Neural cell (in vitro differentiated cells): ENCODE measurements around the gene HOGA1. TPM values are rescaled to one million over a fixed set of nuclear protein-coding genes. Genes with fewer than 3 reads are reported as not detected.

Experiments used
- H2AFZ ChIP-seq: fragments of 200-600, 300-800 bp; sonication (generic), shearing (Covaris generic); 2 replicates; pipeline ENCODE4 v1.6.0; 2014; ENCODE audit warnings: low read depth, mild to moderate bottlenecking, antibody characterized with exemption, low read length, moderate library complexity
- H3F3A ChIP-seq: fragments of 200-600 bp; shearing (Covaris generic); 2 replicates; pipeline ENCODE4 v1.6.1; 2016; ENCODE audit warnings: mild to moderate bottlenecking, moderate library complexity, mixed read lengths, antibody characterized with exemption, low read length; ENCODE audit not compliant: insufficient read depth, poor library complexity, severe bottlenecking
- H3K27ac ChIP-seq: fragments of 200-600, 300-800 bp; sonication (generic), shearing (Covaris generic); 2 replicates; pipeline ENCODE4 v1.5.1; 2014; ENCODE audit warnings: mild to moderate bottlenecking, low read length, moderate library complexity
- H3K27me3 ChIP-seq: fragments of 300-800, 200-600 bp; sonication (generic), shearing (Covaris generic); 2 replicates; pipeline ENCODE4 v1.6.0; 2014; ENCODE audit warnings: mild to moderate bottlenecking, low read depth, low read length, moderate library complexity; ENCODE audit not compliant: insufficient read depth
- H3K36me3 ChIP-seq: fragments of 300-800, 200-600 bp; sonication (generic), shearing (Covaris generic); 2 replicates; pipeline ENCODE4 v1.5.1; 2014; ENCODE audit warnings: mild to moderate bottlenecking, antibody characterized with exemption, low read length, moderate library complexity; ENCODE audit not compliant: insufficient read depth
- H3K4me2 ChIP-seq: fragments of 300-800, 200-600 bp; sonication (generic), shearing (Covaris generic); 2 replicates; pipeline ENCODE4 v1.6.0; 2014; ENCODE audit warnings: mild to moderate bottlenecking, low read length
- H3K4me3 ChIP-seq: fragments of 300-800, 200-600 bp; sonication (generic), shearing (Covaris generic); 2 replicates; pipeline ENCODE4 v1.5.1; 2014; ENCODE audit warnings: mild to moderate bottlenecking, low read length, moderate library complexity
- H3K79me2 ChIP-seq: fragments of 200-600 bp; shearing (Covaris generic); replicated peaks from 2 replicates; pipeline ENCODE4 v1.6.0; 2014; ENCODE audit warnings: mild to moderate bottlenecking, low read length, moderate library complexity; ENCODE audit not compliant: insufficient read depth
- H3K9ac ChIP-seq: fragments of 300-800, 200-600 bp; sonication (generic), shearing (Covaris generic); 2 replicates; pipeline ENCODE4 v1.6.1; 2016; ENCODE audit warnings: mild to moderate bottlenecking, low read length, mixed read lengths
- H3K9me2 ChIP-seq: fragments of 200-600 bp; shearing (Covaris generic); 2 replicates; pipeline ENCODE4 v1.6.1; 2016; ENCODE audit warnings: mild to moderate bottlenecking, low read length, mixed read lengths; ENCODE audit not compliant: insufficient read depth
- H3K9me3 ChIP-seq: fragments of 200-600, 300-800 bp; sonication (generic), shearing (Covaris generic); 2 replicates; pipeline ENCODE4 v1.6.1; 2016; ENCODE audit warnings: mild to moderate bottlenecking, mixed run types, low read length, moderate library complexity, mixed read lengths
- H4K20me1 ChIP-seq: fragments of 200-600 bp; shearing (Covaris generic); 2 replicates; pipeline ENCODE4 v1.6.1; 2016; ENCODE audit warnings: mild to moderate bottlenecking, mixed run types; ENCODE audit not compliant: insufficient read depth
- EP300 ChIP-seq: fragments of 450-650 bp; conservative IDR thresholded peaks from 2 replicates; pipeline ENCODE4 v1.6.1; 2014; ENCODE audit warnings: antibody characterized with exemption, mild to moderate bottlenecking, moderate library complexity; ENCODE audit not compliant: poor library complexity, severe bottlenecking
- EZH2 ChIP-seq: fragments of 200-600, 300-800 bp; shearing (Covaris generic), sonication (generic); IDR thresholded peaks from 2 replicates; pipeline ENCODE4 v1.6.1; 2014; ENCODE audit warnings: antibody characterized with exemption, low read length, borderline replicate concordance, mild to moderate bottlenecking; ENCODE audit not compliant: insufficient read depth, poor library complexity, severe bottlenecking
- MXI1 ChIP-seq: fragments of 450-650 bp; conservative IDR thresholded peaks from 2 replicates; pipeline ENCODE4 v1.6.1; 2014; ENCODE audit warnings: antibody characterized with exemption, mild to moderate bottlenecking; ENCODE audit not compliant: poor library complexity, severe bottlenecking
- POLR2AphosphoS5 ChIP-seq: IDR thresholded peaks from 2 replicates; pipeline ENCODE4 v1.6.1; 2012
- RAD21 ChIP-seq: fragments of 450-650 bp; conservative IDR thresholded peaks from 2 replicates; pipeline ENCODE4 v1.6.1; 2014; ENCODE audit warnings: antibody characterized with exemption, mild to moderate bottlenecking, moderate library complexity
- SMC3 ChIP-seq: fragments of 450-650 bp; conservative IDR thresholded peaks from 2 replicates; pipeline ENCODE4 v1.6.1; 2014; ENCODE audit warnings: antibody characterized with exemption, mild to moderate bottlenecking, moderate library complexity; ENCODE audit not compliant: poor library complexity
- TAF1 ChIP-seq: IDR thresholded peaks from 2 replicates; pipeline ENCODE4 v1.6.1; 2012; ENCODE audit warnings: low read depth
- polyA plus RNA-seq: library from polyadenylated mRNA; depleted of rRNA; stranded (reverse); fragments of >200 nt; gene quantifications from 2 replicates; pipeline ENCODE4 v1.2.3, GENCODE V29; 2014
- TF ChIP-seq, protein P1 (sequence below): IDR thresholded peaks from 2 replicates; pipeline ENCODE4 v1.6.1; 2012; ENCODE audit warnings: borderline replicate concordance
- TF ChIP-seq, protein P2 (sequence below): fragments of 450-650 bp; IDR thresholded peaks from 2 replicates; pipeline ENCODE4 v1.5.1; 2014; ENCODE audit warnings: antibody characterized with exemption, mild to moderate bottlenecking, moderate library complexity; ENCODE audit not compliant: poor library complexity, severe bottlenecking

HOGA1 gene
- polyA plus RNA-seq, 1 donor from 2014 or later, result not detected

DNA sequence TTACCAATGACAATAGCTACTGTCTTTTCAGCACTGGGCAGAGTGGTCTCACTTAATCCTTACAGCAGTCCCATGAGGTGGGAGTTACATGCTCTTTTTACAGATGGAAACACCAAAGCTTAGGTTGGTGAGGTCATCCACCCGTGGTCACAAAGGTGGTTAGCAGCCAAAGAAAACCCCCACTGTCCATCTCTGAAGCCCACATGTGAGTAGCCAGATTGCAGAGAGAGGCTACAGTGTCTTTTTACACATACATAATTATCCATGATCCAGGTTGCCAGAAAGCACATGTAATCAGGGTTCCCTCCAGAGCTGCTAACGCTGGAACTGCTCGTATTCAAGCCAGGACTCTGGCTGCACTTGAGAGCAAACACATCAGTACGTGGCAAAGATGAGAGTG is 36.2 kb upstream of the HOGA1 start:
- Histone ChIP-seq H3K27ac (no peak overlapping the region), H3K9me3 (no peaks in the 10 kb centered on the region), H4K20me1 (no peaks in the 10 kb centered on the region), H3K9me2 (no peaks in the 10 kb centered on the region), H2AFZ (no peak overlapping the region), H3K4me3 (no peak overlapping the region), H3K79me2 (no peaks in the 10 kb centered on the region), H3K27me3 (no peaks in the 10 kb centered on the region), H3K36me3 (no peaks in the 10 kb centered on the region), H3F3A (no peaks in the 10 kb centered on the region), H3K9ac (no peak overlapping the region), H3K4me2 (no peak overlapping the region)
- TF ChIP-seq EZH2 (no peak), EP300 (no peak), TAF1 (no peak), RAD21 (no peak), POLR2AphosphoS5 (no peak), SMC3 (no peak), MXI1 (no peak)
- TF ChIP-seq, protein P1, sequence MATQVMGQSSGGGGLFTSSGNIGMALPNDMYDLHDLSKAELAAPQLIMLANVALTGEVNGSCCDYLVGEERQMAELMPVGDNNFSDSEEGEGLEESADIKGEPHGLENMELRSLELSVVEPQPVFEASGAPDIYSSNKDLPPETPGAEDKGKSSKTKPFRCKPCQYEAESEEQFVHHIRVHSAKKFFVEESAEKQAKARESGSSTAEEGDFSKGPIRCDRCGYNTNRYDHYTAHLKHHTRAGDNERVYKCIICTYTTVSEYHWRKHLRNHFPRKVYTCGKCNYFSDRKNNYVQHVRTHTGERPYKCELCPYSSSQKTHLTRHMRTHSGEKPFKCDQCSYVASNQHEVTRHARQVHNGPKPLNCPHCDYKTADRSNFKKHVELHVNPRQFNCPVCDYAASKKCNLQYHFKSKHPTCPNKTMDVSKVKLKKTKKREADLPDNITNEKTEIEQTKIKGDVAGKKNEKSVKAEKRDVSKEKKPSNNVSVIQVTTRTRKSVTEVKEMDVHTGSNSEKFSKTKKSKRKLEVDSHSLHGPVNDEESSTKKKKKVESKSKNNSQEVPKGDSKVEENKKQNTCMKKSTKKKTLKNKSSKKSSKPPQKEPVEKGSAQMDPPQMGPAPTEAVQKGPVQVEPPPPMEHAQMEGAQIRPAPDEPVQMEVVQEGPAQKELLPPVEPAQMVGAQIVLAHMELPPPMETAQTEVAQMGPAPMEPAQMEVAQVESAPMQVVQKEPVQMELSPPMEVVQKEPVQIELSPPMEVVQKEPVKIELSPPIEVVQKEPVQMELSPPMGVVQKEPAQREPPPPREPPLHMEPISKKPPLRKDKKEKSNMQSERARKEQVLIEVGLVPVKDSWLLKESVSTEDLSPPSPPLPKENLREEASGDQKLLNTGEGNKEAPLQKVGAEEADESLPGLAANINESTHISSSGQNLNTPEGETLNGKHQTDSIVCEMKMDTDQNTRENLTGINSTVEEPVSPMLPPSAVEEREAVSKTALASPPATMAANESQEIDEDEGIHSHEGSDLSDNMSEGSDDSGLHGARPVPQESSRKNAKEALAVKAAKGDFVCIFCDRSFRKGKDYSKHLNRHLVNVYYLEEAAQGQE, result no peak
- TF ChIP-seq, protein P2, sequence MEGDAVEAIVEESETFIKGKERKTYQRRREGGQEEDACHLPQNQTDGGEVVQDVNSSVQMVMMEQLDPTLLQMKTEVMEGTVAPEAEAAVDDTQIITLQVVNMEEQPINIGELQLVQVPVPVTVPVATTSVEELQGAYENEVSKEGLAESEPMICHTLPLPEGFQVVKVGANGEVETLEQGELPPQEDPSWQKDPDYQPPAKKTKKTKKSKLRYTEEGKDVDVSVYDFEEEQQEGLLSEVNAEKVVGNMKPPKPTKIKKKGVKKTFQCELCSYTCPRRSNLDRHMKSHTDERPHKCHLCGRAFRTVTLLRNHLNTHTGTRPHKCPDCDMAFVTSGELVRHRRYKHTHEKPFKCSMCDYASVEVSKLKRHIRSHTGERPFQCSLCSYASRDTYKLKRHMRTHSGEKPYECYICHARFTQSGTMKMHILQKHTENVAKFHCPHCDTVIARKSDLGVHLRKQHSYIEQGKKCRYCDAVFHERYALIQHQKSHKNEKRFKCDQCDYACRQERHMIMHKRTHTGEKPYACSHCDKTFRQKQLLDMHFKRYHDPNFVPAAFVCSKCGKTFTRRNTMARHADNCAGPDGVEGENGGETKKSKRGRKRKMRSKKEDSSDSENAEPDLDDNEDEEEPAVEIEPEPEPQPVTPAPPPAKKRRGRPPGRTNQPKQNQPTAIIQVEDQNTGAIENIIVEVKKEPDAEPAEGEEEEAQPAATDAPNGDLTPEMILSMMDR, result no peak

DNA sequence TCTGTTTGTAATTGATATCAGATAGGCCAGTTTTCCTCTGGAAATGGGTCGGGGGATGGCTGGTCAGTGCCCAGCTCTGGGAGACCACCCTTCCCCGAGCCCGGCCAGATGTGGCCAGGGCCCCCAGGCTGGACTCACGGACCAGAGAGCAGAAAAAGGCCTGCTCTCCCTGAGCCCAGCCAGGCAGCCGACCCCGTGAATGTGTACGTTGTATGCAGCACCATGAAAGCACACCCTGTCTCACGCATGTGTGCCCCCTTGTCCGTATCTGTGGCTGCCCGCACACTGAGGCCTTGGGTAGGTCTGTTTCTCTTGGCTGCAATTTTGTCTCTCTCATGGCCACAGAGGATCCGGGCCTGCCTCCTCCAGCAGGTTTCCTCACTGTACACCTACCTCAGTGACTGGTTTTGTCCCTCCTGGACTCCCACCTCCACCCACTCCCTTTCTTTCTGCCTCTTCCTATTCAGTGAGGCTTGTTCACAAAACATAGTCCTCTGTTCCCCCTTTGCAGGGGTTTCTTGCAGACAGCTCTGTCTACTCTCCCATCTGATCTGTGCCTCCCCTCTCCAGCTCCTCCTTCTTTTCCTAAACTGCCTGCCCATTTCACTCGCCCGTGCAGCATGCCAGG is 35.2 kb upstream of the HOGA1 start:
- no peak overlapping the region for H3K4me2 ChIP-seq
- H3K9ac ChIP-seq, result no peak overlapping the region
- TF ChIP-seq TAF1, result no peak
- no peak for TF ChIP-seq POLR2AphosphoS5
- no peak for TF ChIP-seq EZH2
- TF ChIP-seq MXI1, result no peak
- no peak for TF ChIP-seq RAD21
- TF ChIP-seq, protein P1, result no peak
- TF ChIP-seq SMC3, result no peak
- TF ChIP-seq, protein P2, result no peak
- TF ChIP-seq EP300, result no peak
- H3K9me2 ChIP-seq, result no peaks in the 10 kb centered on the region
- H3K4me3 ChIP-seq, result no peak overlapping the region
- no peak overlapping the region for H3K27ac ChIP-seq
- no peaks in the 10 kb centered on the region for H4K20me1 ChIP-seq
- no peaks in the 10 kb centered on the region for H3F3A ChIP-seq
- H3K27me3 ChIP-seq, result no peaks in the 10 kb centered on the region
- no peaks in the 10 kb centered on the region for H3K79me2 ChIP-seq
- no peak overlapping the region for H2AFZ ChIP-seq
- H3K36me3 ChIP-seq, result no peaks in the 10 kb centered on the region
- H3K9me3 ChIP-seq, result no peaks in the 10 kb centered on the region
